ENCODE measurements around the gene ASXL2. TPM values are rescaled to one million over a fixed set of nuclear protein-coding genes. Genes with fewer than 3 reads are reported as not detected.

ASXL2 gene
- total and polyA plus RNA-seq, 2 of the 13 experiments (the other 11 are each of a cell fraction or from before 2014, with no cell fraction given): 12.1 to 19.2 TPM

GRCh38 chr2:25758348-25758747, 119.9 kb downstream of the ASXL2 start (continued):
- TF ChIP-seq ZNF276 (CRISPR knock-in tag; IDR thresholded peaks at IDR 0.05; ENCODE audit: low read depth): no peak
- no peak for TF ChIP-seq SOX13 (IDR thresholded peaks at IDR 0.05)
- TF ChIP-seq SOX13 (CRISPR knock-in tag; conservative IDR thresholded peaks at IDR 0.05 in 1 of 2, IDR thresholded peaks at IDR 0.05 in 1 of 2): no peak
- no peak for TF ChIP-seq PCBP1 (IDR thresholded peaks at IDR 0.05; ENCODE audit: borderline replicate concordance, low read depth, low read length)
- no peak for TF ChIP-seq TP53 (CRISPR knock-in tag; conservative IDR thresholded peaks at IDR 0.05)
- no peak for TF ChIP-seq HOXA3 (CRISPR knock-in tag; IDR thresholded peaks at IDR 0.05)
- TF ChIP-seq ZNF253 (CRISPR knock-in tag; IDR thresholded peaks at IDR 0.05; ENCODE audit: borderline replicate concordance): no peak

- 97% methylated on average over 1 of the region's 1 CpG for WGBS (ENCODE audit: low lambda C conversion rate)
- no peaks in the 10 kb centered on the region for H4K20me1 ChIP-seq (ENCODE audit: insufficient read depth, low read length)
- CTCF ChIA-PET (ENCODE audit: low intra/inter-chr PET ratio, low total read pairs): no interaction called here
- BruUV-seq (replicated peaks): no TSS peak
- H3K27ac ChIP-seq (ENCODE audit: extremely low read length, insufficient read depth, low read length): no peak overlapping the region
- H3K4me2 ChIP-seq (ENCODE audit: low read depth, low read length): no peak overlapping the region
- no peaks in the 10 kb centered on the region for H3K4me1 ChIP-seq (ENCODE audit: insufficient read depth, low read length)
- H3K27me3 ChIP-seq (ENCODE audit: control insufficient read depth in 1 of 2, insufficient read depth in 2 of 2, low read length in 2 of 2): no peaks in the 10 kb centered on the region
- no peak overlapping the region for H2AFZ ChIP-seq (ENCODE audit: low read length)
- in situ Hi-C loops (cut with HindIII; ENCODE audit: extremely low pct_ligation_motif_present, low pct_unique_long_range_greater_than_20kb) (no loop called here), intact Hi-C loops (cut with micrococcal nuclease; ENCODE audit: unreplicated experiment) (no loop called here)
- H3K4me3 ChIP-seq (replicated peaks in 1 of 3; ENCODE audit: insufficient read depth in 1 of 3, low read depth in 2 of 3, low read length in 3 of 3): no peak overlapping the region
- POLR2A ChIA-PET: no interaction called here
- ATAC-seq (no peak), FAIRE-seq (no peak), DNase-seq (ENCODE audit: low spot score) (no peak)
- no peak overlapping the region for H3K9ac ChIP-seq (ENCODE audit: insufficient read depth, low read depth, low read length)
- TF ChIP-seq HOXA9 (CRISPR knock-in tag; IDR thresholded peaks at IDR 0.05; ENCODE audit: borderline replicate concordance) (no peak), RNF219 (CRISPR knock-in tag; IDR thresholded peaks at IDR 0.05) (no peak), HOXA5 (CRISPR knock-in tag; IDR thresholded peaks at IDR 0.05) (no peak), ZNF274 (CRISPR knock-in tag; IDR thresholded peaks at IDR 0.05) (no peak), KMT2B (CRISPR knock-in tag; IDR thresholded peaks at IDR 0.05) (no peak)
- no peaks in the 10 kb centered on the region for H3K9me3 ChIP-seq (ENCODE audit: low read length)
- H3K36me3 ChIP-seq (replicated peaks in 1 of 2; ENCODE audit: control insufficient read depth in 1 of 2, insufficient read depth in 2 of 2, low read length in 2 of 2): peaks cover 21 to 72% of the 10 kb centered on the region in 2 experiments
- H3K79me2 ChIP-seq (ENCODE audit: insufficient read depth, low read length): no peaks in the 10 kb centered on the region
These were observed 120.4 kb downstream of the ASXL2 start for GRCh38 chr2:25757906-25758305.
